HEK293 (cell line): Measurements from ENCODE around the gene EIF3L.

ENCODE experiments used
- CTCF ChIP-seq: fragments of 450-650 bp; formaldehyde crosslinking; IDR thresholded peaks from 2 replicates; pipeline ENCODE4 v1.5.1; 2016; ENCODE audit warnings: missing biosample characterization, missing genetic modification characterization
- MEIS1 ChIP-seq: sonication (generic); formaldehyde crosslinking; IDR thresholded peaks from 2 replicates; pipeline ENCODE4 v1.8.1; 2022; ENCODE audit warnings: missing genetic modification reagents, mild to moderate bottlenecking, borderline replicate concordance
- OVOL3 ChIP-seq: fragments of 450-650 bp; formaldehyde crosslinking; IDR thresholded peaks from 2 replicates; pipeline ENCODE4 v1.5.1; 2016; ENCODE audit warnings: missing biosample characterization, missing genetic modification characterization
- REST ChIP-seq: fragments of 450-650 bp; formaldehyde crosslinking; IDR thresholded peaks from 2 replicates; pipeline ENCODE4 v1.5.1; 2016; ENCODE audit warnings: missing biosample characterization, missing genetic modification characterization
- TRIM28 ChIP-seq: IDR thresholded peaks from 2 replicates; pipeline ENCODE4 v1.6.1; 2011; ENCODE audit warnings: low read length, control low read depth, borderline replicate concordance
- TSHZ1 ChIP-seq: fragments of 450-650 bp; formaldehyde crosslinking; IDR thresholded peaks from 2 replicates; pipeline ENCODE4 v1.5.1; 2016; ENCODE audit warnings: missing biosample characterization, missing genetic modification characterization, borderline replicate concordance
- ZFP3 ChIP-seq: fragments of 450-650 bp; formaldehyde crosslinking; IDR thresholded peaks from 2 replicates; pipeline ENCODE4 v1.5.1; 2016; ENCODE audit warnings: low read depth, missing biosample characterization, missing genetic modification characterization
- ZNF274 ChIP-seq, 2 experiments: fragments of 200-500 bp in 1 of 2; fragments of 450-650 bp in 1 of 2; sonication (Bioruptor generic) in 1 of 2; formaldehyde crosslinking in 1 of 2; IDR thresholded peaks; 2 replicates each; pipeline versions ENCODE4 v1.5.1 to v1.6.1; 2014 to 2016; ENCODE audit warnings: borderline replicate concordance in 1 of 2, inconsistent platforms in 1 of 2, low read length in 1 of 2, missing biosample characterization in 1 of 2, missing genetic modification characterization in 1 of 2
- ZNF704 ChIP-seq: fragments of 450-650 bp; formaldehyde crosslinking; IDR thresholded peaks from 2 replicates; pipeline ENCODE4 v1.5.1; 2016; ENCODE audit warnings: missing biosample characterization, missing genetic modification characterization

- TF ChIP-seq CTCF (tag by site-specific recombination), result no peak
- no peak for TF ChIP-seq MEIS1 (CRISPR knock-in tag)
- no peak for TF ChIP-seq TRIM28
- no peak for TF ChIP-seq ZNF274 (IDR thresholded peaks at IDR 0.05; ENCODE audit: low read length)
- no peak for TF ChIP-seq ZNF274 (tag by site-specific recombination; IDR thresholded peaks at IDR 0.05; ENCODE audit: borderline replicate concordance)
- no peak for TF ChIP-seq REST
- TF ChIP-seq TSHZ1 (tag by site-specific recombination), result no peak
- no peak for TF ChIP-seq ZNF704
- TF ChIP-seq ZFP3 (tag by site-specific recombination), result no peak
- no peak for TF ChIP-seq OVOL3 (tag by site-specific recombination)
These were observed 76.1 kb downstream of the EIF3L start for GRCh38 chr22:37925330-37925729.
